Fibroblast of lung (primary cell): Measurements from ENCODE around the gene TSEN54.

Experiments
- EZH2 ChIP-seq: IDR thresholded peaks from 2 replicates; pipeline ENCODE4 v1.5.1; 2012; ENCODE audit warnings: low read length, control low read depth, mild to moderate bottlenecking; ENCODE audit errors: missing control alignments
- TF ChIP-seq, protein P1 (sequence below), 2 donors: IDR thresholded peaks in 1 of 2; conservative IDR thresholded peaks in 1 of 2; 1 replicate in 1 of 2; 2 replicates in 1 of 2; pipeline ENCODE4 v1.5.1; 2011 to 2012; ENCODE audit warnings: low read length in 2 of 2, control low read depth in 1 of 2, inconsistent platforms in 1 of 2, low read depth in 1 of 2, mild to moderate bottlenecking in 1 of 2

DNA sequence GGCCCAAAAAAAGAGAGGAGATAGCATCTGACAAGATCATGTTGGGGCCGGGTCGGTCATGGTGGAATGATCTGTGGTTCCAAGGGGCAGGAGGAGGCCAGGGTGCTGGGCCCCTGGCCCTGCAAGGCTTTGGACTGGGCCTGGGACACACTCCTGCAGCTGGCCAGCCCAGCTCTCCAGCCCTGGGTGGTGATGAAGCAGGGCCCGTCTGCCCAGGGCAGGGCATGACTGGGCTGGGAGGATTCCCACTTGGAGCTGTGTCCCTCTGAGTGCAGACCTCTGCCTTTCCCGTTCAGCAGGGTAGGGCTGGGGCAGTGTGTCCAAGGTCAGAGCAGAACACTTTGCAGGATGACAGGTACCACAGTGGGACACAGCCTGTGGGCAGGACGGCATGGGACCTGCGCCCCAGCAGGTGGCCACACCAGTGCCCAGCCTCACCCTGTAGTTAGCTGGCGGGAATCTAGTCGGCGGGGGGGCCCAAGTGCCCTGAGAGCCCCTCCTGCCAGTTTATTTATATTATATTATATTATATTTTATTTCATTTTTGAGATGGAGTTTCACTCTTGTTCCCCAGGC, 43.7 kb downstream of the TSEN54 start:
- TF ChIP-seq, protein P1, sequence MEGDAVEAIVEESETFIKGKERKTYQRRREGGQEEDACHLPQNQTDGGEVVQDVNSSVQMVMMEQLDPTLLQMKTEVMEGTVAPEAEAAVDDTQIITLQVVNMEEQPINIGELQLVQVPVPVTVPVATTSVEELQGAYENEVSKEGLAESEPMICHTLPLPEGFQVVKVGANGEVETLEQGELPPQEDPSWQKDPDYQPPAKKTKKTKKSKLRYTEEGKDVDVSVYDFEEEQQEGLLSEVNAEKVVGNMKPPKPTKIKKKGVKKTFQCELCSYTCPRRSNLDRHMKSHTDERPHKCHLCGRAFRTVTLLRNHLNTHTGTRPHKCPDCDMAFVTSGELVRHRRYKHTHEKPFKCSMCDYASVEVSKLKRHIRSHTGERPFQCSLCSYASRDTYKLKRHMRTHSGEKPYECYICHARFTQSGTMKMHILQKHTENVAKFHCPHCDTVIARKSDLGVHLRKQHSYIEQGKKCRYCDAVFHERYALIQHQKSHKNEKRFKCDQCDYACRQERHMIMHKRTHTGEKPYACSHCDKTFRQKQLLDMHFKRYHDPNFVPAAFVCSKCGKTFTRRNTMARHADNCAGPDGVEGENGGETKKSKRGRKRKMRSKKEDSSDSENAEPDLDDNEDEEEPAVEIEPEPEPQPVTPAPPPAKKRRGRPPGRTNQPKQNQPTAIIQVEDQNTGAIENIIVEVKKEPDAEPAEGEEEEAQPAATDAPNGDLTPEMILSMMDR (conservative IDR thresholded peaks at IDR 0.05 in 1 of 2, IDR thresholded peaks at IDR 0.05 in 1 of 2; ENCODE audit: low read depth in 1 of 2, low read length in 2 of 2): no peak
- no peak for TF ChIP-seq EZH2
